Lower leg skin (tissue), 3 donors: ENCODE results near the gene GPR37L1.
"Not testable (repeated sequence)": the region's sequence is repeated elsewhere in the genome, so short reads cannot be mapped to it uniquely, and the experiment has no call there.

ENCODE experiments used
- POLR2A ChIP-seq, 2 donors: fragments of 450-650 bp; IDR thresholded peaks; one replicate each; pipeline ENCODE4 v1.6.1; 2016 to 2017; ENCODE audit warnings: antibody characterized with exemption in 2 of 2, mild to moderate bottlenecking in 1 of 2, moderate library complexity in 1 of 2
- TF ChIP-seq, protein P1 (sequence below), 3 donors: fragments of 450-650 bp; IDR thresholded peaks; one replicate each; pipeline ENCODE4 v1.5.1; 2016; ENCODE audit warnings: antibody characterized with exemption in 3 of 3, mild to moderate bottlenecking in 3 of 3, moderate library complexity in 2 of 3

DNA sequence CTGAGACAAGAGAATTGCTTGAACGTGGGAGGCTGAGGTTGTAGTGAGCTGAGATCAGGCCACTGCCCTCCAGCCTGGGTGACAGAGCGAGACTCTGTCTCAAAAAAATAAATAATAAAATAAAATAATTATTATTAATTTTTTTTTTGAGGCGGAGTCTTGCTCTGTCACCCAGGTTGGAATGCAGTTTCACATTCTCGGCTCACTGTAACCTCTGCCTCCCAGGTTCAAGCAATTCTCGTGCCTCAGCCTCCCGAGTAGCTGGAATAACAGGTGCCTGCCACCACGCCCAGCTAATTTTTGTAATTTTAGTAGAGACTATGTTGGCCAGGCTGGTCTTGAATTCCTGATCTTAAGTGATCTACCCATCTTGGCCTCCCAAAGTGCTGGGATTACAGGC, 11.1 kb upstream of the GPR37L1 start:
- TF ChIP-seq POLR2A (IDR thresholded peaks at IDR 0.05) = not testable (repeated sequence)
- TF ChIP-seq, protein P1, sequence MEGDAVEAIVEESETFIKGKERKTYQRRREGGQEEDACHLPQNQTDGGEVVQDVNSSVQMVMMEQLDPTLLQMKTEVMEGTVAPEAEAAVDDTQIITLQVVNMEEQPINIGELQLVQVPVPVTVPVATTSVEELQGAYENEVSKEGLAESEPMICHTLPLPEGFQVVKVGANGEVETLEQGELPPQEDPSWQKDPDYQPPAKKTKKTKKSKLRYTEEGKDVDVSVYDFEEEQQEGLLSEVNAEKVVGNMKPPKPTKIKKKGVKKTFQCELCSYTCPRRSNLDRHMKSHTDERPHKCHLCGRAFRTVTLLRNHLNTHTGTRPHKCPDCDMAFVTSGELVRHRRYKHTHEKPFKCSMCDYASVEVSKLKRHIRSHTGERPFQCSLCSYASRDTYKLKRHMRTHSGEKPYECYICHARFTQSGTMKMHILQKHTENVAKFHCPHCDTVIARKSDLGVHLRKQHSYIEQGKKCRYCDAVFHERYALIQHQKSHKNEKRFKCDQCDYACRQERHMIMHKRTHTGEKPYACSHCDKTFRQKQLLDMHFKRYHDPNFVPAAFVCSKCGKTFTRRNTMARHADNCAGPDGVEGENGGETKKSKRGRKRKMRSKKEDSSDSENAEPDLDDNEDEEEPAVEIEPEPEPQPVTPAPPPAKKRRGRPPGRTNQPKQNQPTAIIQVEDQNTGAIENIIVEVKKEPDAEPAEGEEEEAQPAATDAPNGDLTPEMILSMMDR (IDR thresholded peaks at IDR 0.05) = not testable (repeated sequence)
